Measurements from ENCODE around the gene MGST3.

DNA sequence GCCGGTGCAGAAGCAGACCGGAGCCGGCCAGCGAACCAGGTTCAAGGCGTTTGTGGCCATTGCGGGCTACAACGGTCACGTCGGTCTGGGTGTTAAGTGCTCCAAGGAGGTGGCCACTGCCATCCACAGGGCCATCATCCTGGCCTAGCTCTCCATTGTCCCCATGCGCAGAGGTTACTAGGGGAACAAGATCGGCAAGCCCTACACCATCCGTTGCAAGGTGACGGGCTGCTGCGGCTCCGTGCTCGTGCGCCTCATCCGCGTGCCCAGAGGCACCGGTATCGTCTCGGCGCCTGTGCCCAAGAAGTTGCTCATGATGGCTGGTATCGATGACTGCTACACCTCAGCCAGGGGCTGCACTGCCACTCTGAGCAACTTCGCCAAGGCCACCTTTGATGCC, 49.1 kb upstream of the MGST3 start:
- TF ChIP-seq, protein P1, sequence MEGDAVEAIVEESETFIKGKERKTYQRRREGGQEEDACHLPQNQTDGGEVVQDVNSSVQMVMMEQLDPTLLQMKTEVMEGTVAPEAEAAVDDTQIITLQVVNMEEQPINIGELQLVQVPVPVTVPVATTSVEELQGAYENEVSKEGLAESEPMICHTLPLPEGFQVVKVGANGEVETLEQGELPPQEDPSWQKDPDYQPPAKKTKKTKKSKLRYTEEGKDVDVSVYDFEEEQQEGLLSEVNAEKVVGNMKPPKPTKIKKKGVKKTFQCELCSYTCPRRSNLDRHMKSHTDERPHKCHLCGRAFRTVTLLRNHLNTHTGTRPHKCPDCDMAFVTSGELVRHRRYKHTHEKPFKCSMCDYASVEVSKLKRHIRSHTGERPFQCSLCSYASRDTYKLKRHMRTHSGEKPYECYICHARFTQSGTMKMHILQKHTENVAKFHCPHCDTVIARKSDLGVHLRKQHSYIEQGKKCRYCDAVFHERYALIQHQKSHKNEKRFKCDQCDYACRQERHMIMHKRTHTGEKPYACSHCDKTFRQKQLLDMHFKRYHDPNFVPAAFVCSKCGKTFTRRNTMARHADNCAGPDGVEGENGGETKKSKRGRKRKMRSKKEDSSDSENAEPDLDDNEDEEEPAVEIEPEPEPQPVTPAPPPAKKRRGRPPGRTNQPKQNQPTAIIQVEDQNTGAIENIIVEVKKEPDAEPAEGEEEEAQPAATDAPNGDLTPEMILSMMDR (IDR thresholded peaks at IDR 0.05), result no peak
- TF ChIP-seq POLR2A (IDR thresholded peaks at IDR 0.05), result no peak

All from body of pancreas (tissue), 4 donors.